Mononuclear cell (primary cell): ENCODE results near the gene THG1L. TPM values are rescaled to one million over a fixed set of nuclear protein-coding genes. Genes with fewer than 3 reads are reported as not detected.
"Not testable (repeated sequence)": the region's sequence is repeated elsewhere in the genome, so short reads cannot be mapped to it uniquely, and the experiment has no call there.

Source experiments
- H3K27me3 ChIP-seq: 2 replicates; pipeline ENCODE4 v1.6.0; 2011; ENCODE audit warnings: low read length, control low read depth; ENCODE audit not compliant: insufficient read depth
- H3K4me1 ChIP-seq: 2 replicates; pipeline ENCODE4 v1.5.1; 2011; ENCODE audit warnings: mild to moderate bottlenecking, low read length, control low read depth; ENCODE audit not compliant: insufficient read depth
- H3K4me3 ChIP-seq: 2 replicates; pipeline ENCODE4 v1.5.1; 2011; ENCODE audit warnings: mild to moderate bottlenecking, low read length, moderate library complexity
- H3K9me3 ChIP-seq: 2 replicates; pipeline ENCODE4 v1.5.1; 2011; ENCODE audit warnings: low read depth, mild to moderate bottlenecking, control low read depth, low read length
- total RNA-seq: library from RNA; depleted of rRNA; stranded (reverse); fragments of >200 nt; gene quantifications from one replicate; pipeline ENCODE4 v1.2.3, GENCODE V29; 2012

THG1L gene
- total RNA-seq, result 13.4 TPM

DNA sequence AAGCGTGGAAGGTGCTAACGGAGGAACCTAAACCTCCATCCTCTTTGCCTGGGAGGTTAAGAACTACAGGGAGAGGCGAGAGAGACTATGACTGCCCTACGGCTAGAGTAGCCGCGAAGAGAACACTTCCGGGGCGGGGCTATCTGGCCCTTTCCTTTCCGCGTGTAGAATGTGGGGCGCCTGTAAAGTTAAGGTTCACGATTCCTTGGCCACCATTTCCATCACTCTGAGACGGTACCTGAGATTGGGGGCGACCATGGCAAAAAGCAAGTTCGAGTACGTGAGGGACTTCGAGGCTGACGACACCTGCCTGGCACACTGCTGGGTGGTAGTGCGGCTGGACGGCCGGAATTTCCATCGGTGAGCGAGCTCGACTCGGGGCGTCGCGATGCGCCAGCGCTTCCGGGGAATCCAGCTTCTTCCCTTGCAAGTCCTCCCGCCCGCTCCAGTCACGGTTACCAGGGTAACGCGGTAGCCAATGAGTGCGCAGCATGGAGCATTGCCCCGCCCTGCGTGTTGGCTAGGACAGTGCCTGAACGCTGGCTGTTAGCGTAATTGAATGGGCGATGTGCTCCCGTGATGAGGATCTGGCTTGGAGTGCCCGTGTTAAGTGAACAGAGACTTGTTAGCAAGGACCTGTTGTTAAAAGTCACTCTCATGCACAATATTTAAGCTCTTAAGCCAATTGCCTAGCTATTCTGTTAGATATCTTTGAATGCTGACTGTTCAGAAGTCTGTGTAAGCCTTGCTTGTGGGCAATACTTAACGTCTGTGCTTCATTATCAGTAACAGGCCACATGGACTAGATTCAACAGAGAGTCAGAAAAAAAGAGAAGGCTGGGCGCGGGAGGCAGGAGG lies at the start of gene THG1L:
THG1L (plus strand) TSS at position 149 of the 858 bp plus-strand sequence; CDS start at position 170, 21 bp downstream.
- Histone ChIP-seq H3K4me3 (peak within 1 kb of the TSS; percentile 68), H3K4me1 (peaks cover 14% of the 10 kb centered on the region), H3K9me3 (no peaks in the 10 kb centered on the region), H3K27me3 (no peaks in the 10 kb centered on the region)

DNA sequence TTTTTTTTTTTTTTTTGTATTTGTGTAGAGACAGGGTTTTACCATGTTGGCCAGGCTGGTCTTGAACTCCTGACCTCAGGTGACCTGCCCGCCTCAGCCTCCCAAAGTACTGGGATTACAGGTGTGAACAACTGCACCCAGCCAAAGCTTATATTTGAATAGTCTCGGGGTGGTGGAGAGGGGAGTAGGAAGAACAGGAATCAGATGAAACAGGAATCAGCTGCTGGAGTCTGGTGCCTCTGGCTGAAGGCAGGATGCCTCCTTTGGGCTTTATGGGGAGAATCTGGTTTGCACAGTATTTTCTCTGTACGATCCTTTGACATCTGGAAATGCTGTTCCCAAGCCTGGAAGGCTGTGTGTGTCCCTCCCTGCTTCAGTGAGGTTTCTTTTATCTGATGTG lies 49.0 kb upstream of the THG1L start:
- no peaks in the 10 kb centered on the region for H3K9me3 ChIP-seq
- H3K4me1 ChIP-seq, result no peaks in the 10 kb centered on the region
- no peaks in the 10 kb centered on the region for H3K27me3 ChIP-seq
- no peak overlapping the region for H3K4me3 ChIP-seq

DNA sequence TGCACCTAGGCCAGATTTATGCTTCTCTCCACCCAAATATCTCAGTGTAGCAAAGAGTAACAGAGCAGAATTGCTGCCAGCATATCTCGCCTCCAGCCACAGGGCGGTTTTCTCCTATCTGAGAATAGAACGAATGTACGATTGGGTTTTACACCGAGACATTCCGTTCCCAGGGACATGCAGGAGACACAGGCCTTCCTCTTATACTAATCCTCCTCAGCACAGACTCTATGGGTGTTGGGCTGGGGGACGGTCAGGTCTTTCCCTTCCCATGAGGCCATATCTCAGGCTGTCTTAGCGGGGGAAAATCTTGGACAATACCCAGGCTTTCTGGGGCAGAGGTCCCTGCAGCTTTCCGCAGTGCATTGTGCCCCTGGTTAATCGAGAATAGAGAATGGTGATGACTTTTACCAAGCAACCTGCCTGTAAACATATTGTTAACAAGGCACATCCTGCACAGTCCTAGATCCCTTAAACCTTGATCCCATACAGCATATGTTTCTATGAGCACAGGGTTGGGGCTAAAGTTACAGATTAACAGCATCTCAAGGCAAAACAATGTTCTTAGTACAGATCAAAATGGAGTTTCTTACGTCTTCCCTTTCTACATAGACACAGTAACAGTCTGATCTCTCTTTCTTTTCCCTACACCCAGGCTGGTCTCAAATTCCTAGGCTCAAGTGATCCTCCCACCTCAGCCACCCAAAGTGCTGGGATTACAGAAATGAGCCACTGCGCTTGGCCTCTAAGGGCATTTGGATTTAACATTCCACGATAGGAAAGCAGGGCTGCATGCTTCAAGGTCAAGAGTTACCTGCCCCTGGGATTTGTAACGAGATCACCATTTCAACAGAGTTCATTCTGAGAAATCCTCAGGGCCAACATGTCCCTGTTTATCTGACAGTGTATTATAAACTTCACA lies 44.7 kb upstream of the THG1L start:
- H3K9me3 ChIP-seq, H3K4me1 ChIP-seq, H3K4me3 ChIP-seq: not testable (repeated sequence)

GRCh38 chr5:157687198-157687554 lies 44.0 kb upstream of the THG1L start:
- H3K4me1 ChIP-seq, result no peaks in the 10 kb centered on the region
- no peak overlapping the region for H3K4me3 ChIP-seq
- H3K27me3 ChIP-seq, result no peaks in the 10 kb centered on the region
- no peaks in the 10 kb centered on the region for H3K9me3 ChIP-seq

More for the DNA sequence above, 44.7 kb upstream of the THG1L start:
- not testable (repeated sequence) for H3K27me3 ChIP-seq

DNA sequence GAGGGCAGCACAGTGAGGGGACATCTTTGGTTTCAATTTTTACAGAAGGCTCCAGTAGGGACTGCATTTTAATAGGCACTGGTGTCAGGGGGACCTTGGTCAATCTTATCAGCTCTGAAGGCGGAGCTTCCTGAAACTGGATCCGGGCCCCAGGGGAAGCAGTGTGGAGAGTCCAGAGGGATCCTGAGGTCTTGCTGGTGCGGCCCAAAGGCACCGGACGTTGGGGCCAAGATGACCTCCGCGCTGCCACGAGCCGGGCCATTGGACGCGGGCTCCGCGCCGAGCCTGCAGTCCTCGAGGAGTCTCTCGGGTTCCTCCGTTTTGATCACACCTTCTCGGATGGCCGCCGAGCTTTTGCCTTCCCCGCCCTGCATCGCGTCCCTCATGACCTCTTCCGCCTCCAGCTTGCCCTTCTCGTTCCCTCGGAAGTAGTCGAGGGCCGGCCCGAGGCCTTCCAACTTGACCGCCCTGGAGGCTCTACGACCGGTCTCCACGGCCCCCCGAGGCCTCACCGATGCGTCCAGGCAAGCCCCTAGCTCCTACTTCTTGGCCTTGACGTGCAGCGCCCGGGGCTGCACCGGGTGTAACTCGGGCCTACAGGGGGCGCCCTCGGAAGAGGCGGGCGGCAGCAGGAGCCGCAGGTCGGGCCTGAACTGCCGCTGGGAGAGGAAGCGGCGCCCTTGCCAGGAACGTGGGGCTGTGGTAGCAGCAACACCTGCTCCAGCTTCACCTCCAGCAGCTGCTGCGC lies 41.1 kb upstream of the THG1L start:
- no peaks in the 10 kb centered on the region for H3K4me1 ChIP-seq
- no peak overlapping the region for H3K4me3 ChIP-seq
- H3K27me3 ChIP-seq, result no peaks in the 10 kb centered on the region
- H3K9me3 ChIP-seq, result no peaks in the 10 kb centered on the region

DNA sequence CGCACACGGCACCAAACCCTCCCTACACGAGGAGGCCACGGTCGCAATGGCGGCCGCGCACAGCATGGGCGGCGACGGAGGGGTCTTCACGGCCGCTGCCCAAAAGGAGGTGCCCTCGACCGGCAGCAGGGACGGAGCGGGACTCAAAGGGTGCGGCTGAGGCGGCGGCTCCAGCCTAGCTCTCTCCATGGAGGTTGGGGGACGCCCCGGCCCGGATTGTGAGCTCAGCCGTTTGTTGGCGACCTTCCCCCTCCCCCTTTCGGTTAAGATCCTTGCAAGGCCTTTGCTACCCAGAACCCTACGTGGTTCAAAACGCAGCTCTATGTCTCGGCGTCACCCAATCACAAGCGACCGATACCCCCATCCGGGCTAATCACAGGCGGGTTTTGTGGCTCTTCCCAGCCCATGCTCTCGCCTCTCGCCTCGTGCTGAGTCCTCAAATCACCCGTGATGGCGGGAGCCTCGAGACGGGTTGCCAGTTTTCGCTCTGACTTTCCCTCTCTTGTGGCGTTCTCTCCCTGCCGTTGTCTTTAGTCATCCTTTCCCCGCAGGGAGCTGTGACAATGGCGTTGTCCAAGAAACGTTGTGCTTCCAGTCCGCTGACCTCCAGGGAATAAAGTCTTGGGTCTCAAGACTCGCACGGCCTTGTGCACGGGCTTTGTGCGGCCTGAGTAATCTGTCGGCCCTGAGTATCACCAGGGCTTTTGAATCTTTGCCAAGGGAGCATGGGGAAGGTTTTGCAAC lies 40.4 kb upstream of the THG1L start:
- H3K4me3 ChIP-seq, result no peak overlapping the region
- no peaks in the 10 kb centered on the region for H3K9me3 ChIP-seq
- no peaks in the 10 kb centered on the region for H3K4me1 ChIP-seq
- H3K27me3 ChIP-seq, result no peaks in the 10 kb centered on the region

- not testable (repeated sequence) for H3K4me3 ChIP-seq, H3K4me1 ChIP-seq, H3K27me3 ChIP-seq
Measured at GRCh38 chr5:157693816-157694215, 37.4 kb upstream of the THG1L start.

GRCh38 chr5:157696154-157696553 lies 35.1 kb upstream of the THG1L start:
- H3K4me3 ChIP-seq, H3K27me3 ChIP-seq, H3K4me1 ChIP-seq: not testable (repeated sequence)
- H3K9me3 ChIP-seq, result peaks cover 17% of the 10 kb centered on the region

More at GRCh38 chr5:157693816-157694215, 37.4 kb upstream of the THG1L start:
- peaks cover 13% of the 10 kb centered on the region for H3K9me3 ChIP-seq

- not testable (repeated sequence) for H3K27me3 ChIP-seq, H3K4me1 ChIP-seq, H3K4me3 ChIP-seq
- peaks cover 17% of the 10 kb centered on the region for H3K9me3 ChIP-seq
Measured at GRCh38 chr5:157698674-157699073, 32.5 kb upstream of the THG1L start.

GRCh38 chr5:157703736-157704135 lies 27.5 kb upstream of the THG1L start:
- H3K9me3 ChIP-seq, result peaks cover 5% of the 10 kb centered on the region
- H3K4me1 ChIP-seq, result no peaks in the 10 kb centered on the region
- no peak overlapping the region for H3K4me3 ChIP-seq
- no peaks in the 10 kb centered on the region for H3K27me3 ChIP-seq

DNA sequence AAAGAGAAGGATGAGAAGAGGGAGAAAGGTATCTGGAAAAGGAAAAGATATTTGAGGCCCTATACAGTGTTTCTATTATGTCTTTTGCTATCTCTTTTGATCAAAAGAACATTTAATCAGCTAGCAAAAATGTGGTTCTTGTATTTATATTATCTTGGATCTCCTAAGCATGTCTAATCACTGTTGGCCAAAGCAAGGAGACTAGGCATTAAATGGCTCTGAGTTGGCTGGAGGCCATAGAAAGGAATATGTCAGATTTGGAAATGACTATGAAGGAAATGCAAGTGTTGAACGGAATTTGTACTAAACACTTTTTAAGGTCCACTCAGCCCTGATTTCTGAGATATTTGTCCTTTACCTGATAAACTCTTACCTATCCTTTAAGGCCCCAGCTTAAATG lies 22.4 kb upstream of the THG1L start:
- no peak overlapping the region for H3K4me3 ChIP-seq
- H3K9me3 ChIP-seq, result no peaks in the 10 kb centered on the region
- H3K4me1 ChIP-seq, result no peaks in the 10 kb centered on the region
- peaks cover 2% of the 10 kb centered on the region for H3K27me3 ChIP-seq

GRCh38 chr5:157709346-157709745 lies 21.9 kb upstream of the THG1L start:
- H3K4me3 ChIP-seq, result no peak overlapping the region
- H3K27me3 ChIP-seq, result peaks cover 2% of the 10 kb centered on the region
- no peaks in the 10 kb centered on the region for H3K9me3 ChIP-seq
- no peaks in the 10 kb centered on the region for H3K4me1 ChIP-seq

- H3K4me3 ChIP-seq, result no peak overlapping the region
- no peaks in the 10 kb centered on the region for H3K9me3 ChIP-seq
- no peaks in the 10 kb centered on the region for H3K4me1 ChIP-seq
- peaks cover 2% of the 10 kb centered on the region for H3K27me3 ChIP-seq
Measured at GRCh38 chr5:157710431-157710830, 20.8 kb upstream of the THG1L start.

DNA sequence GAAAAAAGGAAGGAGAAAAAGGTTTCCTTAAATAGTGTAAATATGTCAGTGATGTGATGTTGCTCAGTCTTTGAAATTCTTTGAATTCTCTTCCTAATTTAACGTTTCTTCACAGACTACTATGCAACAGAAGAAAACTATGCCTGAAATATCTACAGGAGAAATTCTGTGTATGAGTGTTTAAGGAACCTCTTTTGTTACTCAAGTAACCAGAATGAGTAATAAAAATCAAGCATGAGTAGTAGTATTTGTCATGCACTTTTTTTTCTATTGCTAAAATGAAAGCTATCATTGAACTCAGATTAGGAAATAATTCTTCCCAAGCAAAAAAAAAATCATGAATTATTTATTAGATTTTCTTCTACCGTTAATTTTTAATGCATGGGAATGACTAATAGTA lies 20.3 kb upstream of the THG1L start:
- Histone ChIP-seq H3K4me3 (no peak overlapping the region), H3K27me3 (peaks cover 2% of the 10 kb centered on the region), H3K4me1 (no peaks in the 10 kb centered on the region), H3K9me3 (no peaks in the 10 kb centered on the region)
